DMS 273 (cell line): Measurements from ENCODE around the gene CLEC9A.

Experiments used
- DNase-seq: peaks from one replicate; lab custom pipeline; 2025; ENCODE audit not compliant: unreplicated experiment; lab: John Stamatoyannopoulos, UW

Gene CLEC9A

DNA sequence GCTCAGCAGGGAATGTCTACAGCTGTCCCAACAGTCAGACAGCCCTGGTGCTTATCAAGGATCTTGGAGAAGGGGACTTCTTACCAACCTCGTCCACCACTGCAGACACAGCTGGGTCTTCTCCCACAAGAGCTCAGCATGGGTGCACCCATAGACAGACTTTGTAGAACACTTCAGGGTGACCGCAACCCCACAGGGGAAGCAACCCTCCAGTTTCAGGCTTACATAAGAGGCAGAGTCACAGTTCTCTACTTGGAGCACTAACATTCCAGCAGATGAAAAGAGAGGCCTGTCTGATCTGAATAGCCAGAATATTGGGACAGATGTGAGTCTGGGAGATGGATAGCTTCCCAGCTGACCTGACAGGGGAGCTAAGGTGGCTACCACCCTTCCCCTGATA, 71.8 kb downstream of the CLEC9A start:
- DNase-seq = no peak

DNA sequence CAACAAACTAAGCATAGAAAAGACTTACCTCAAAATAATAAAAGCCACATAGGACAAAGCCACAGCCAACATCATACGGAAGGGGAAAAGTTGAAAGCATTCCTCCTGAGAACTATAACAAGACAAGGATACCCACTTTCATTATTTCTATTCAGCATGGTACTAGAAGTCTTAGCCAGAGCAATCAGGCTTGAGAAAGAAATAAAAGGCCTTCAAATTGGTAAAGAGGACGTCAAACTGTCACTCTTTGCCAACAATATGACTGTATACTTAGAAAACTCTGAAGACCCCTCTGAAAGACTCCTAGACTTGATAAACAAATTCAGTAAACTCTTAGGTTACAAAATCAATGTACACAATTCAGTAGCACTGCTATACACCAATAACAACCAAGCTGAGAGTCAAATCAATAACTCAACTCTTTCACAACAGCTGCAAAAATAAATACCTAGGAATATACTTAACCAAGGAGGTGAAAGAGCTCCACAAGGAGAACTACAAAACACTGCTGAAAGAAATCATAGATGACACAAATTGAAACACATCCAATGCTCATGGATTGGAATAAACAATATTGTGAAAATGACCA, 79.9 kb downstream of the CLEC9A start:
- no peak for DNase-seq

DNA sequence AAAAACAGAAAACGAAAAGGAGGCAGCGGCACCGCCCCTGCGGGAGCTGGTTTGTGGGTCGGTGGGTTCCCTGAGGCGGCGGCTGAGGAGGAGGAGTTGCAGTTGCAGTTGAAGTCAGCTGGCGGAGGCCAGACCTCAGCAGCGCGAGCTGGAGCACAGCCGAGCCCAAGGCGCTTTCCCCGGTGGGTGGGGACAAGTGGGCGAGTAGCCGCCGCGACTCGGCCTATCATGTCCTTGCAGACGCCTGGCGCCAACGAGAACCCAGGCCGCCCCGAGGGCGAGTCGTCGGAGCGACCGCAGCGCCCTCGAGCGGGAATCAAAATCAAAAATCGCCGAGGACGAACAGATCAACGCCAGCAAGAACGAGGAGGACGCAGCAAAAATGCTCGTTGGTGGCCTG, 81.0 kb downstream of the CLEC9A start:
- DNase-seq = no peak

DNA sequence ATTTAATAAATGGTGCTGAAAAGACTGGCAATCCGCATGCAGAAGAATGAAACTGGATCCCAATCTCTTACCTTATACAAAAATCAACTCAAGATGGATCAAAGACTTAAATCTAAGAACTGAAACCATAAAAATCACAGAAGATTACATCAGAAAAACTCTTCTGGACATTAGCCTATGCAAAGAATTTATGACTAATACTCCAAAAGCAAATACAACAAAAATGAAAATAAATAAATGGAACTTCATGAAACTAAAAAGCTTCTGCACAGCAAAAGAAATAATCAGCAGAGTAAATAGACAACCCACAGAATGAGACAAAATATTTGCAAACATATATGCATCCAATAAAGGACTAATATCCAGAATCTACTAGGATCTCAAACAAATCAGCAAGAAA, 82.6 kb downstream of the CLEC9A start:
- no peak for DNase-seq

DNA sequence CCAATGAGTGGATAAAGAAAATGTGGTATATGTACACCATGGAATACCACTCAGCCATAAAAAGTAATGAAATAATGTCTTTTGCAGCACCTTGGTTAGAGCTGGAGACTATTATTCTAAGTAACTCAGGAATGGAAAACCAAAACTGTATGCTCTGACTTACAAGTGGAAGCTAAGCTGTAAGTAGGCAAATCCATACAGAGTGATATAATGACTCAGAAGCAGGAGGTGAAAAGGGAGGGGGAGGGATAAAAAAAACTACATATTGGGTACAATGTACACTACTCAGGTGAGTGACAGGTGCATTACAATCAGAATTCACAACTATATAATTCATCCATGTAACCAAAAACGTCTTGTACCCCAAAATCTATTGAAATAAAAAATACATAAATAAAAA, 83.4 kb downstream of the CLEC9A start:
- no peak for DNase-seq

DNA sequence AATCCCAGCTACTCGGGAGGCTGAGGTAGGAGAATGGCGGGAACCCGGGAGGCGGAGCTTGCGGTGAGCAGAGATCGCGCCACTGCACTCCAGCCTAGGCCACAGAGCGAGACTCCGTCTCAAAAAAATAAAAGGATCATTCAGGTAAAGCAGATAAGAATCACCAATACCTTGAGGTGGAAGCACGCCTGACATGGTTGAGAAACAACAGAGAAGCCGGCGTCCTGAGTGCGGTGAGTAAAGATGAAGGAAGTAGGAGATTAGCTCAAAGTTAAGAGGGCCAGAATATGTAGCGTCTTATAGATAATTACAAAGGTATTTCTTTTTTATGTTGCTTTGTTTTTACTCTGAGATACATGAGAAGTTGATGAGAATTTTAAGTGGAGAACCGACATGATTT, 84.8 kb downstream of the CLEC9A start:
- no peak for DNase-seq
